ENCODE data around the gene CNST.

- TF ChIP-seq GATA3 (IDR thresholded peaks at IDR 0.05; ENCODE audit: low read depth, low read length) (no peak), GATA2 (IDR thresholded peaks at IDR 0.05; ENCODE audit: low read depth, low read length) (no peak)
Measured at GRCh38 chr1:246587032-246587431, 20.8 kb downstream of the CNST start.
